GM12891 (cell line): ENCODE results near the gene CPA4.

Experiments used
- DNase-seq: peaks from one replicate; pipeline ENCODE4 v3.0.0; 2011; ENCODE audit warnings: low spot score; ENCODE audit not compliant: insufficient read length
- FAIRE-seq: peaks from 2 replicates; lab custom pipeline; 2011; peaks lifted over from hg19 to GRCh38; lab: Jason Lieb, UNC
- PAX5 ChIP-seq: IDR thresholded peaks from 2 replicates; pipeline ENCODE4 v1.6.1; 2011; ENCODE audit warnings: low read length, moderate library complexity, mild to moderate bottlenecking; ENCODE audit not compliant: insufficient read depth, severe bottlenecking
- POLR2A ChIP-seq: IDR thresholded peaks from 2 replicates; pipeline ENCODE4 v1.6.1; 2011; ENCODE audit warnings: low read depth, low read length, control low read depth
- POLR2AphosphoS5 ChIP-seq: IDR thresholded peaks from 2 replicates; pipeline ENCODE4 v1.6.1; 2011; ENCODE audit warnings: low read depth, low read length, control low read depth
- POU2F2 ChIP-seq: IDR thresholded peaks from 2 replicates; pipeline ENCODE4 v1.6.1; 2011; ENCODE audit warnings: low read depth, mild to moderate bottlenecking, control low read depth, low read length, moderate library complexity
- SPI1 ChIP-seq: IDR thresholded peaks from 2 replicates; pipeline ENCODE4 v1.6.1; 2011; ENCODE audit warnings: low read depth, low read length, control low read depth
- TAF1 ChIP-seq: IDR thresholded peaks from 2 replicates; pipeline ENCODE4 v1.6.1; 2011; ENCODE audit warnings: low read depth, low read length, control low read depth

CPA4 gene

DNA sequence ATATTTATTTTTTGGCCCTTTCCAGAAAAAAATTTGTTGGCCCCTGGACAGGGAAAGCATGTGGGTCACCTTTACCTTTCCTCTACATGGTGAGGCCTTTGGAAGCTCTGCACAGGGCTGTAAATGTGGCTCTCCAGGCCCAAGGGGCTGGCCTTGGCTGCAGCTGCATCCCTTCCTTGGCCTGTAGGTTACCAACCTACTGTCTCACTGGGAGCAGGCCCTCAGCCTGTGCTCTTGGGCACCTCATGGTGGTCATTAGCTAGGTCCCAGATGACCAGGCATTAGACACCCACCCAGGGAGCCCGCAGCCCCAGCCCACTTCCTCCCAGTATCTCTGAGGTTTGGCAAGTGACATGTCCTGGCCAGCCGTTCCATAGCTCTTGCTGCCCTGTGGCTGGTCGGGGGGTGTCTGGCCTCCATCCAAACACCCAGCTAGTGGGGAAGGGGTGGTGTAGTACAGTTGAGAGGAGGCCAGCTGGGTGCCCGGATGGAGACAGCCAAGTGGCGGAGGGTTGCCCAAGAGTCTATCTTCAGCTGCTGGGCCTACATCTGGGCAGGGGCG is 44.5 kb downstream of the CPA4 start:
- no peak for FAIRE-seq
- no peak for DNase-seq
- TF ChIP-seq POU2F2: no peak

GRCh38 chr7:130338233-130338632 is 45.3 kb downstream of the CPA4 start:
- no peak for FAIRE-seq
- DNase-seq: no peak
- no peak for TF ChIP-seq POU2F2
- TF ChIP-seq POLR2AphosphoS5: no peak
- TF ChIP-seq PAX5: no peak
- no peak for TF ChIP-seq TAF1

DNA sequence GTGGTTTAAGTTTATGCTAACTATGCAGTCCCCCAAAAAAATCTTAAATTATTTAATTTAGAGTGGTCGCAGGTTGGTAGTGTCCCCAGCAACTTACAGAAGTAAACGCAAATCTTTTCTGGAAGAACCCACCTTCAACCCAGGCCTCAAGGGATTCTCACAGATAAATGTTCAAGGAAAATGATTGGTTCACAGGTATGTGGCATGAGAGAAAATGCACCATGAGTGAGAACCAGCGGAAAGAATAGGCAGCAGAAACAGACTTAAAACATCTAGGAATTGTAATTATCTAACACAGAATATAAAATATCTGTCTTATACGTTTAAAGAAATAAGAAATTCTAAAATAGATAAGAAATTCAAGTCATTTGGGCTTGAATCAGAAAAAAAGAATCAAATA is 48.9 kb downstream of the CPA4 start:
- FAIRE-seq: no peak
- TF ChIP-seq TAF1: no peak
- TF ChIP-seq PAX5: no peak
- no peak for TF ChIP-seq POLR2A
- no peak for TF ChIP-seq POLR2AphosphoS5
- TF ChIP-seq SPI1: no peak
- TF ChIP-seq POU2F2: no peak

GRCh38 chr7:130342701-130343380 is 49.9 kb downstream of the CPA4 start:
- TF ChIP-seq POLR2A (no peak), PAX5 (no peak), SPI1 (no peak), POU2F2 (no peak), TAF1 (no peak), POLR2AphosphoS5 (no peak)
- FAIRE-seq (no peak), DNase-seq (no peak)

More for the DNA sequence above, 48.9 kb downstream of the CPA4 start:
- no peak for DNase-seq

GRCh38 chr7:130344271-130344866 is 51.4 kb downstream of the CPA4 start, which contains the start of gene CPA5:
TSS of gene CPA5 (plus strand) at chr7:130344816. CDS start at chr7:130346486, 1,670 bp downstream.
- FAIRE-seq (no peak), DNase-seq (no peak)
- TF ChIP-seq PAX5: no peak
- no peak for TF ChIP-seq POLR2A

DNA sequence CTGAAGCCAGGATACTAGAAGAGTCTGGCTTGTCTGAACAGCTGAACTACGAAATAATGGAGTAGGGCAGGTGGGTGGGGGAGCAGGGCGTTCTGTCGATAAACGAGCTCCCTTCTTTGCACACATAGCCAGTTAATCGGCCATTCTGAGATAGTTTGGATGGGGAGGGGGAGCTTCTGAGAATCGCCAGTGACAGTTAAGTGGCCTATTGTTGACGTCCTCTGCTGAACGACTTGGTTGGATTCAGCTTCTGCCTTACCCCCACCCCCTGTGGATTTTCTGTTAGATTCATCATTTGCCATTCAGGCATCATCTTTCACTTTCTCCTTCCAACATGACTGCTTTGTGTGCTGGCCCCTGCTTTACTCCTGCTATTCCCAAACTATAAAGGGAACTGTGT is 52.2 kb downstream of the CPA4 start:
- FAIRE-seq (no peak), DNase-seq (no peak)
- TF ChIP-seq TAF1 (no peak), SPI1 (no peak), POLR2AphosphoS5 (no peak), POU2F2 (no peak), PAX5 (no peak), POLR2A (no peak)

- no peak for DNase-seq
- FAIRE-seq: no peak
- TF ChIP-seq TAF1: no peak
- no peak for TF ChIP-seq POLR2AphosphoS5
- TF ChIP-seq POLR2A: no peak
- TF ChIP-seq SPI1: no peak
- TF ChIP-seq POU2F2: no peak
Measured at GRCh38 chr7:130345725-130346124, 52.8 kb downstream of the CPA4 start.

GRCh38 chr7:130346177-130346905 is 53.4 kb downstream of the CPA4 start:
- FAIRE-seq (no peak), DNase-seq (no peak)
- TF ChIP-seq PAX5 (no peak), POLR2AphosphoS5 (no peak), POLR2A (no peak), POU2F2 (no peak), SPI1 (no peak), TAF1 (no peak)

DNA sequence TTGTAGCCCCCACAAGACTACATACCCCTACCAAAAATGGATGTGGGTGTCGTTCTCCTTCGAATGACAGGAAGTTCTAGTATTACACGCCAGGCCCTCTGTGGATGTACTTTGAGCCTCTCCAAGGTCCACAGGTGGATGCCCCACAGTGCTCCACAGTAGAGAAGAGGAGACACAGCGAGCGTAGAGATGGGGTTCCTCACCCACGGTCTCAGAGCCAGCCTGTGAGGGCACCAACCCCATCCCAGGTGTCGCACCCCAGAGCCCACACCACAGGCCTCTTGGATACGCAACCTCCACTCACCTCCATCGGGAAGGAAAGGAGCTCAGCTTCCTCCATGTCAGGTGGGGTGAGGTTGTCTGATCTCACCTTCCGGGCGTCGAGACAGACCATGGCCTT is 54.0 kb downstream of the CPA4 start:
- no peak for DNase-seq
- FAIRE-seq: no peak

More for the DNA sequence above, 54.0 kb downstream of the CPA4 start:
- TF ChIP-seq POU2F2 (no peak), PAX5 (no peak), SPI1 (no peak), TAF1 (no peak), POLR2A (no peak), POLR2AphosphoS5 (no peak)
